Suppressor macrophage (primary cell): ENCODE data around the gene MELTF.

ENCODE experiments used
- DNase-seq, 4 experiments: peaks; one replicate each; pipeline ENCODE4 v3.0.0-alpha.2; 2020 to 2022

MELTF gene

DNA sequence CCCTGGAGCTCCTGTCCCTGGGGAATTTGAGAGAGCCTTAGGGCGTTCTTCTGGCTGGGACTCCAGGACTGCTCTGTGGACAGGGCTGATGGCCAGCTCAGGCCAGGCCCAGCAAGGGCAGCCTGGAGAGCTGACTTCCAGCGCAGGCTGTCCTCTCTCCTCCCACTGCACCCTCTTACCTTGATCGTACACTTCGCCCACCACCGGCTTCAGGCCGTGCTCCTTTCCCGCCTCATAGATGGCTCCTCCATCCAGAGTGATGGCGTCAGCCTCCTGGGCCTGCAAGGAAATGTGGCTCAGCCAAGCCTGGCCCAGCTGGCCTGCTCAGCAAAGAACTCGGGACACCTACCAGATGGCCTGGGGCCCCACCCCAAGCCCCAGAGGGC lies 3.1 kb downstream of the MELTF start:
- DNase-seq, result no peak

DNA sequence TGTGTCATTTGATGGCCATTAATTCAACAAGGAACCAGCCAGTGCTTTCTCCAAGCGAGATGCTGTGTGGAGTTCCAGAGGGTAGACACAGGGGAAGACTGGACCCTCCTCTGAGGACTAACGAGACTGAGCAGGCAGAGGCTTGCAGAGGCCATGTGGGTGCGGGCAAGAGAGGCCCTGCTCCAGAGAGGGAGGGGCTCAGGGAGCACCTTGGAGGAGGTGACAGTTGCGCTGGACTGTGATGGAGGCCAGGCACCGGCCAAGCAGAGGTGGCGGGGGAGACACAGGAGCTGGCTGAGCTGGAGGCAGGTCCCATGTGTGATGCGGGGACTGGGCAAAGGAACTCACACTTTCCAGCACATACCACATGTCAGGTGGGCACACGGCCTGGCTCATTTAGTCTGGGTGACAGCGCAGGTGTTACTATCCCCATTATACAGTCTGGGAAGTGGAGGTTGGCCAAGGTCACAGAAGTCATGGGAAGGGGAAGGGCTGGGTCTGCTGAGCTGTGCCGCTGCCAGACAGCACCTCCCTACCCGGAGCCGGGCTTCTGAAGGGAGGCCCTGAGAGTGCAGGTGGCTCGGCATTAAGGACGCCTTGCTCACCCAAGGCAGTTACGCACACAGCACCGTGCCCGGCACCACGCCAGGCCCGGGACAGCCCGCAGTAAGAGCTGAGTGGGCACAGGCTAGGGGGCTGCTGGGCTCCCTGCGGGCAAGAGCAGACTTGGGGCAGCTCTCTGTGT lies 3.7 kb downstream of the MELTF start:
- no peak for DNase-seq

DNA sequence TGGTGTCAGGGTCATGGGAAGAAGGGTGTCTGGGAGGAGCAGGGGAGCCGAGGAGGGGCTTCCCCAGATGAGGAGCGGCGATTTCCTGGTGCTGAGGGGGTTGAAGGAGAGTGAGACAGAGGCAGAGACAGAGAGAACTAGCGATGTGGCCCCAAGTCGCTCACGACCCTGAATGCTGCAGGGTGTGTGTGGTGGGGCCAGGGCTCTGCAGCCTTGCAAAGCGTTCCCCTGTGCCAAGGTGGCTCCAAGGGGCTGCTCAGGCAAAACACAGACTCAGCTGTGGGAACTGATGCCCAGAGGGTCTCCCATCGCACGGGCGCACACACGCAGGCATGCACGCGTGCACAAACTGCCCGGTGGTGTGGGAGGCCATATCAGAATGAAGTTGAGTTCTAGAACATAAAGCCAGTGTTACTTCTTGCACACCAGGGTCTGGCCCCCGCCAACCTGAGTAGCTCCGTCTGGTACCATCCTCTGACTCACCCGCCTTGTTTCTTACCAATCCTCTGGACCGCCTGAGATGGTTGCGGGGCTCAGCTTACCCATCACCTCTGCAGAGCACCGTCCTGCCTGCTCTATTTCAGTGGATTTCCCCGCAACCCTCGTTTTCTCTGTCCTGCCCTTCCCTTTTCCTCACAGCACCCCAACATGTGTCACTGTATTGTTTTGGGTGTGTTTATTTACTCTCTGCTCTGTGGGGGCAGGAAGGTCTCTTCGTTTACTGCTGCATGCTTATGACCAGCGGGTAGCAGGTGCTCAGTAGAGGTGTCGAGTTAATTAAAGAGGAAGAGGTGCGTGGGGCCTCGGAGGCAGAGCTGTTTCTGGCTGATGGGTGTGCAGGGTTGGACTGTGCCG lies 4.5 kb downstream of the MELTF start:
- no peak for DNase-seq

- peak in 3 of 4 experiments; percentile 21 to 37 (median 21) for DNase-seq
Observed at GRCh38 chr3:197023998-197024651, 5.5 kb downstream of the MELTF start.

GRCh38 chr3:197023241-197023997 lies 6.2 kb downstream of the MELTF start:
- peak in 3 of 4 experiments; percentile 39 to 56 (median 41) for DNase-seq

DNA sequence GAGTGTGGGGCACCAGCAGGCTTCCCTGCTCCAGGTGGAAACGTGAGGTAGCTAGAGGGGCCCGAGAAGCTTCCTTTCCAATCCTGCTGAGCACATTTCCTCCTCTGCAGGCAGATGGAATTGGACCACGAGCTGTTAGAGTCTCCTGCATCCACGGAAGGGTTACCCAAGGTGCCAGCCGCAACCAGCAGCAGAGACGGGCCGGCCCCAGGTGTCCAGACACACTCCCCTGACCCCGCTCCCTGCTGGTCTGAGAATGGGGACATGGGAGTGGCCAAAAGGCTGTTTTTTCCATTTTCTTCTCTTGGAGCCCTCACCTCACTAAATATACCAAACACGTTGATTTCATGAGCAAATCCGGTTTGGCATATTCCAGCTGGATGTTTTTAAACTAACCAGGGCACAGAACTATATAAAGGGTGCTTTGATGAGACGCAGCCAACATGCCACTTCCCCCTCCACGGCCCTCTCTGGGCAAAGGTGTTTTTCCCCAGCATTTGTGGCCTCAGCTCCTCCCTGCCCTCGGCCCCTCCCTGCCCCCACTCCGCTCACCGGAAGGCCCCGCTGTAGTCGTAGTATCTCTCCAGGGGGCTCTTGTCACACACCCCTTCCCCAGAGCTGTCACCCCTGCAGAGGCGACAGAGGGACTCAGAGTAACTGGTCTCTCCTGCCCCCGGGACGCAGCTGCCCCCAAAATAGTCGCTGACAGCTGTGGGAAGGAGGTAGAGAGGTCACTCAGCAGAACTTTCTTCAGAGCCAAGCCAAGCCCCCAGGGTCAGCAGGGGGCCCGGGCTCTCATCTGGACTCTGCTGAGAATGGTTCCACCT lies 7.0 kb downstream of the MELTF start:
- DNase-seq, result no peak

- DNase-seq, result no peak
Observed at GRCh38 chr3:197021729-197022404, 7.8 kb downstream of the MELTF start.

DNA sequence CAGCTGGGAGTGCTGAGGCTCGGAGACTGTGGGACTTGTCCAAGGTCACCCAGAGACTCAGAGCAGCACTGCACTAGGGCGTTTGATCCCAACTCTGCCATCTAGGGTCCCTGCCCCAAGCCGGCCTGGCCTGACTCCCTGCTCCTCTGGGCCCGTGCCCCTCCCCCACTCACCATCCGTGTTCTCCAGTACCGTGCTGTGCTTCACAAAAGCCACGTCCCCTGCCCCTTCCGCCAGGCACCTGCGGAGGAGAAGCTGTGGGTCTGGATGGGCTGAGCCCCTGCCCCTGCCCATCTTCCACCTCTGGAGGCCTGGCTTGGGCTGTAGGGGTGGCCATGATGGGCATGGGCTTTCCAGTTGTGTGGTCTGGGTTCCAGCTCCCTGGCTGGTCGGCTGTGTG lies 8.4 kb downstream of the MELTF start:
- DNase-seq, result no peak

DNA sequence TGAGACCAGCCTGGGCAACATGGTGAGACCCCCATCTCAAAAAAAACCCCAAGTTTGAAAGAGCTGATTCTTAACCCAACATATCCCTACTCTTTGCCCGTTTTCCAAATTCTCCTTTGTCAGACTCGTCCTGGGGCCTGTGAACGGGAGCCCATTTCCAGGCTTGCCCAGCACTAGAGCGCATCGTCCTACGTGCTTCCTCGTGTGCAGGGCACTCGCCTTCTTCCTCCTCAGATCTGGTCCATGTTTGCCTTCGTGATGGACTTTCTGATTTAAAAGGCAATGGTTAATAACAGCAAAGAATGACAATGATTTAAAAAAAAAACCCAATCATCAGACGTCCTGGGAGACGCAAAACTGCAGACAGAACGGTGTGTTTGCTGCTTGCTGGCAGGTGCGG lies 10.1 kb downstream of the MELTF start:
- DNase-seq, result no peak

GRCh38 chr3:197019021-197019420 lies 10.6 kb downstream of the MELTF start:
- DNase-seq, result no peak

DNA sequence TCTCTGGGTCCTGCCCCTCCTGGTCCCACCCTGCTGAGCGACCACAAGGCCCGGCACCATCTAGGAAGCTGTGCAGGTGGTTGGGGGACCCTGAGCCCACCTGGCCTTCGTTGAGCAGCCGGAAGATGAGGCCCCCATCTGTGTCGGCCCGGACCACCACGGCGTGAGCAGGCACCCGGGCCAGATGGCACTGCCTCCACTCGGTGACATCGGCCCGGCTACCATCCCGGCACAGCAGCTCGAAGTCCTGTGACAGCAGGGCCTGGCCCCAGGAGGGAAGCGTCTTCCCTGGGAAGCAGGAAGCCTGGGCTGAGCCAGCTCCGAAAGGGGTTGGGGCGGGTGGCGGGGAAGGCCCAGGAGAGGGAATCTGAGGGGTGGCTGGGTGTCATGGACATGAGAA lies 12.6 kb downstream of the MELTF start:
- no peak for DNase-seq

DNA sequence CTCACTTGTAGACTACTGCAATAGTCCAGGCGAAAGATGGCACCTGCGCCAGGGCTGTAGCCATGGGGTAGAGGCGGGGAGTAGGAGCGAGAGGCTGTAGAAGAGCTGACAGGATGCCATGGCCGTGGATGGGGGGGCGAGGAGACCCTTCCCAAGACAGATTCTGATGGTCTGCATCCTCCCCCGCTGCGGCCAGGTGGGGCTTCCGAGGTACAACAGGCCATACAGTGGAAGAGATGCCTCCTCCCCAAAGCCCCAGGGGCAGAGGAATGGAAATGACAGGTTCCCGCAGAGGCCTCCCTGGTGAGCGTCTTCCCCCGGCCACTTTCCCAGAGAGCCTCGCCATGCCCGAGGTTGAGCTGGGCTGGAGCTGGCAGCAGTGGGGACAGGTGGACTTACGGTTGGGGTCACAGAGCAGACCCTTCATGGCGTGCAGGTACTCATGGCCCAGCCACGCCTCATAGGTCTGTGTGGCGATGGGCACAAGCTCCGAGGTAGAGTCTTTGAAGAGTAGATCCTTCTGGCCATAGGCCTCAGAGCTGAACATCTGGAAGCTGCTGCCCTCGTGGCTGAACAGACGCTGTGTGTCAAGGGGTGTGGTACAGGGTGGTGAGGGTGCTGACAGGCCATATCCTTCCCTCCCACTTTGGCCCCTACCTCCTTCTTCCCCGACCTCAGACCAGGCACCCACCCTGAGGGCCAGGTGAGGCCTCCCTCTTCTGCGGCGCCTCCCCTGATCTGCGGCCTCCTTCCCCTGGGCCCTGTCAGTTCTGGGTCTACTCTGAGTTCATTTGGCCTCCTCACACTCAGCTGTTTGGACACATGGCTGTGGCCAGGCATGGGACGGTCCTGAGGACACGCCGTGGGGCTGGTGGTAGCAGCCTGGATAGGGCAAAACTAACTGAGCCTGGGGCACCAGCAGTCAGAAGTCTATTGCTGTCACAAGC lies 13.6 kb downstream of the MELTF start:
- no peak for DNase-seq

- DNase-seq, result peak in 1 of 4 experiments; percentile 27
Observed at GRCh38 chr3:197014942-197015575, 14.6 kb downstream of the MELTF start.

- no peak for DNase-seq
Observed at GRCh38 chr3:197014024-197014423, 15.6 kb downstream of the MELTF start.

DNA sequence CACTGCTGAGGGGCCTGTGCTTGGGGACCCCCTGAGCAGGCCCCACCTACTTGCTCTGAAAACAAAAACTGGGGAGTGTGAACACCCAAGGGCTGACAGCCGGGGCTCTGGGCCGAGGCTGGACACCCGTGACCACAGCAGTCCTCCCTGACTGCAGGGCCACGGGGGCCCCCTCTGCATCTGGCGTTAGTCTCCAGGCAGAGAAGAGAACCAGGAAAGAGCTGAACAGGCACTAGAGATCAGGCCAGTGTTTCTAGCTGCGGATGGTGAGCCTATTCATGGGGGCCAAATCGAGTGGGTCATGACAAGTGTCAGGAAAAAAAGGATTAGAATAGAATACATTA lies 17.1 kb downstream of the MELTF start:
- no peak for DNase-seq

DNA sequence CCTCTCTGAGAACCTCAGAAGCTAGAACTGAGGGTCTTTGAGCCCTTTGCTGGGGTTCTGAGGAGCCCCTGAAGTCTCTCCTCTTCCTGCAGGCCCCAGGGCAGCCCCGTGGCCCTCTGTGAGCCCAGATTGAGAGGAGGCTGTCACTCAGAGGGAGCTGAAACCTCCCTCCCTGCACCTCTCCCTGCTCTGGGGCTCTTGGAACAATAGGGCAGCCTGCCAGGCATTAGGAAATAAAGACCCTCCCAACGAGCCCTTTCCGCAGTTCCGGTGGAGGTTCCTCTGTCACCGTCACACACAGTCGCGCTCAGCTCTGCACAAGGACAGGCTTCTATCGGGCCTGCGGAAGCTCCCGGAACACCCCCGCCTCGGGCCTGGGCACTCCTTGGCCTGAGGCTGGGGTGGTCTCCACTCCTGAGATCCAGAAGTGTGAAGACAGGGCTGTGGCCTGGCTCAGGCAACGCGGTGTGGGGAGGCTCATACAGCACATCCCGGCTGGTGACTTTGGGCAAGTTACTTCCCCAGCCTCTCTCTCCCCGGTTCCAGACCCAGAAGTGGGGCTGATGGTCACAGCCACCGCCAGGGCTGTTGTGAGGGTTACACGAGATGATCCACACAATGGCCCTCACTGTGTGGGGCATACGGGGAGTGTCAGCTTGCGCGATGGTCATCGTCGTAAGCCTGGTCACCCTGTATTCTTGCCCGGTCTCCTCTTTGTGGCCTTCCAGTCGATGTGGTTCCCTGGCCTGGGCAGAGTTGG lies 17.7 kb downstream of the MELTF start:
- DNase-seq, result no peak

DNA sequence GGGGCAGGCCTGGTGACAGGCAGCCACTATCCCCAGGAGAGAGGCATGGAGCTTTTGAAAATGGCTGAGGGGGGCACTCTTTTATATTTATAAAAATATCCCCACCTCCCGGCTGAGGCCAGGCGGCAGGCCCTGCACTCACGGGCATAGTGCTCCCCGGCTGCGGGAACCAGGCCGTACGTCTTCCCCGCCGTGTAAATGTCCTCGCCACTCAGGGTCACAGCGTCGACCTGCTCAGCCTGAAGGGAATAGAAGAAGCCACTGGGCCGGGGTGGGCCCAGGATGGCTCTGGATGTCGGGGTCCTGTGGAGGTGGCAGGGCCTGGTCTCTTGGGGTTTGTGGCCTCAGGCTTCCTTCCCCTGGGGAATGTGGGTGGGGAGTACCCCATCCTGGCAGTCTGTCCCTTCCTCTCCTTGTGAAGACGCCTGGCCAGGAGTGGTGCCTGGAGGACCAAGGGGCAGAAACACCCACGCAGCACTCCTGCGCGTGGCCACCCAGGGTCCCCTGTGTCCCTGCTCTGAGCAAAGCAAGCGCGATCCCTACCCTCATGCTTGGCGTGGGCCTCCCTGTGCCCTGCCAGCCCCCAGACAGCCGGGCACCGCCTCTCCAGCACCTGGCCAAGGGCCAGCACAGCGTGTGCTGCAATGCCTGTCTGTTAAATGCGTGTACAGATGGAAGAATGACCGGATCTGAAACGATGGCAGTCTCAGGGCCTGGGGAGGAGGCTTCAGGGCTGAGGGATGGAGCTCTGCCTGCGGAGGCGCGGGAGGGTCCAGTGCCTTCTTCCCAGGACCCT lies 18.9 kb downstream of the MELTF start:
- no peak for DNase-seq

DNA sequence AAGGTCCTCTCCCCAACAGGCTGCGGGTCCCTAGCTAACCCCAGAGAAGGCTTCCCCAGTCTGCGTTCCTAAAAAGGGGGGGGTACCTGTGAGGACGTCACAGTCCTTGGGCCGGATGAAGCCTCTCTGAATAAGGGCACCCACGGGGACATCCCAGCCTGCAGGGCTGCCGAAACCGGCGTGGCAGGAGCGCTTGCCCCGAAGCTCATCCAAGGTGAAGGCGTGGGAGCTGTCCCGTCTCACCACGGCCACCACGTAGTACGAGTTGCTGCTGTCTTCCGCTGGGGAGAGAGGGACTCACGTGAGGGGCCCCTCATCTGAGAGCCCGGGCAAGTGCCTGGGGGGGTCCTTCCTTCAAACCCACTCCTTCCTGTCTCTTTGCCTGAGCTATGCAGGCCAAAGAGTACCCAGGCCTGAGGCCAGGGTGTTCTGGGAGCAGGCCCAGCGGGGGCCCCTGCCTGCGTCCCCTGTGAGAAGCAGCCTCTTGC lies 20.0 kb downstream of the MELTF start:
- no peak for DNase-seq
